ENCODE results near the gene NOL11. TPM values are rescaled to one million over a fixed set of nuclear protein-coding genes. Genes with fewer than 3 reads are reported as not detected.
A peak's percentile ranks its signal among the peaks of the same experiment; 100 is the strongest.

NOL11 gene
- total and polyA plus RNA-seq, 2 of the 8 experiments (the other 6 are each of a cell fraction or from before 2014, with no cell fraction given), result 58.0 to 97.2 TPM

DNA sequence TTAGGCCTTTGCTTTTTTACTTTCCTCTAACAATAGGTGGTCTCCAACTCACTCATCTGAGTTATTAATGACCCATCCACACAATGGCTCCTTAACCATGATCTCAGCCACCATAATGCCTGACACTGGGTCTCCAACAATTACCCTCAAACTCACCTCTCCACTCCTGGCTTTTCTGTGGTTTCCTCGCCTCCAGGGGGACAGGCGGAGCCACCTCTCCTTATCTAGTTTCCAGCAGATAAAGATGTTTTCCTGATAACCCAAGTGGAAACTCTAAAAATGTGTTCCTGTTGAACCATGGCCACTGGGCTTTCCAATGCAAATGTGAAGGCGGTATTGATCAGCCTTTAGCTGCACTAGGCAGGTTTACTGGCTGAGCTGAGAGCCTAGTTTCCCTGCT is 9.4 kb upstream of the NOL11 start:
- Histone ChIP-seq H3K36me3 (ENCODE audit: control insufficient read depth in 2 of 4, insufficient read depth in 4 of 4, low read length in 3 of 4) (no peaks in the 10 kb centered on the region), H3K4me1 (replicated peaks in 1 of 4; ENCODE audit: control insufficient read depth in 3 of 4, insufficient read depth in 4 of 4, low read length in 3 of 4) (no peaks in the 10 kb centered on the region), H3K79me1 (ENCODE audit: low read depth, low read length) (no peaks in the 10 kb centered on the region), H2BK15ac (ENCODE audit: low read length) (no peak overlapping the region), H3K14ac (ENCODE audit: insufficient read length) (no peak overlapping the region), H3K9ac (replicated peaks in 1 of 4; ENCODE audit: extremely low read depth in 1 of 4, low read depth in 3 of 4, low read length in 3 of 4) (no peak overlapping the region), H3K4me3 (ENCODE audit: extremely low read depth in 1 of 4, insufficient read depth in 2 of 4, low read depth in 3 of 4, low read length in 4 of 4) (no peak overlapping the region), H3K18ac (ENCODE audit: extremely low read depth, low read length) (no peak overlapping the region), H3K79me2 (ENCODE audit: control insufficient read depth in 1 of 2, insufficient read depth in 2 of 2, low read length in 2 of 2) (no peaks in the 10 kb centered on the region), H2BK12ac (ENCODE audit: low read depth, low read length) (no peak overlapping the region), H3K27me3 (replicated peaks in 1 of 4; ENCODE audit: control insufficient read depth in 3 of 4, extremely low read depth in 1 of 4, insufficient read depth in 3 of 4, low read length in 3 of 4) (no peaks in the 10 kb centered on the region), H2BK5ac (ENCODE audit: low read depth, low read length) (no peak overlapping the region), H4K20me1 (replicated peaks in 1 of 2; ENCODE audit: control insufficient read depth in 1 of 2, insufficient read depth in 2 of 2, low read length in 2 of 2) (no peaks in the 10 kb centered on the region), H3K4me2 (ENCODE audit: insufficient read depth in 1 of 2, low read depth in 2 of 2, low read length in 2 of 2) (no peak overlapping the region), H3K23ac (ENCODE audit: insufficient read length) (no peak overlapping the region), H2BK120ac (replicated peaks; ENCODE audit: low read depth, low read length) (no peak overlapping the region), H3K27ac (ENCODE audit: low read depth, low read length) (no peak overlapping the region), H3K4ac (replicated peaks; ENCODE audit: insufficient read length, low read depth, low read length) (no peak overlapping the region), H4K8ac (ENCODE audit: extremely low read depth, insufficient read depth, low read length) (no peak overlapping the region), H2AFZ (ENCODE audit: low read length) (peak overlapping the region; percentile 60; the same call in 1 of the 2 replicates), H4K91ac (replicated peaks; ENCODE audit: insufficient read length, low read length) (no peak overlapping the region), H4K5ac (ENCODE audit: insufficient read length, low read depth, low read length) (no peak overlapping the region), H3K56ac (replicated peaks; ENCODE audit: insufficient read length, low read depth, low read length) (no peak overlapping the region), H2AK5ac (ENCODE audit: low read depth, low read length) (no peak overlapping the region), H3K23me2 (ENCODE audit: low read depth, low read length) (no peaks in the 10 kb centered on the region; the same call in 1 of the 2 replicates), H2BK20ac (ENCODE audit: low read length) (0 out of 2 replicates have a peak overlapping the region, but pooled peaks have one; percentile 95), H3K9me3 (ENCODE audit: insufficient read depth in 2 of 2, low read depth in 1 of 2, low read length in 1 of 2) (peaks cover 0 to 5% of the 10 kb centered on the region in 2 experiments; a peak in 3 of 4 replicates)
- ChIA-PET POLR2A (ENCODE audit: partially characterized antibody) (interaction anchor here (0.6 to 3.9 kb wide), 3 partner anchors 9 to 372 kb away, joined by 3 to 16 read pairs (median 3); partner anchors contain the start of gene NOL11), CTCF (ENCODE audit: partially characterized antibody) (interaction anchor here (0.9 to 4.7 kb wide), 4 partner anchors 9 to 239 kb away, joined by 3 to 29 read pairs (median 12); partner anchors contain the start of gene NOL11)
- DNase-seq (ENCODE audit: low read depth in 1 of 2, low spot score in 2 of 2), result peak in 1 of 2 experiments; percentile 44
- 88% methylated on average over 3 of the region's 3 CpGs; no CpG with 5 or more reads in 1 of the 2 experiments for WGBS, 2 experiments (ENCODE audit: extremely low coverage in 1 of 2, insufficient coverage in 1 of 2, insufficient read length in 1 of 2, insufficient replicate concordance in 2 of 2, low coverage in 1 of 2, low lambda C conversion rate in 2 of 2, missing lambda C conversion rate in 1 of 2)
- no peak for FAIRE-seq
- TF ChIP-seq TCF12 (IDR thresholded peaks at IDR 0.05; ENCODE audit: low read depth, low read length) (no peak), BRCA1 (IDR thresholded peaks at IDR 0.05; ENCODE audit: low read depth, low read length) (no peak)
